IgD-negative memory B cell (primary cell): ENCODE measurements around the gene HUS1B. TPM values are rescaled to one million over a fixed set of nuclear protein-coding genes. Genes with fewer than 3 reads are reported as not detected.
"Not testable (repeated sequence)": the region's sequence is repeated elsewhere in the genome, so short reads cannot be mapped to it uniquely, and the experiment has no call there.

Source experiments
- H3K27ac Mint-ChIP-seq, 3 donors: one replicate each; pipeline ENCODE4 v1.8.0; 2020 to 2022; ENCODE audit warnings: mild to moderate bottlenecking in 3 of 3, mixed read lengths in 3 of 3, moderate library complexity in 1 of 3
- H3K27me3 Mint-ChIP-seq: one replicate; pipeline ENCODE4 v1.8.0; 2021; ENCODE audit warnings: mixed read lengths
- H3K36me3 Mint-ChIP-seq: one replicate; pipeline ENCODE4 v1.8.0; 2020; ENCODE audit warnings: mild to moderate bottlenecking, mixed read lengths
- H3K4me1 Mint-ChIP-seq, 3 donors: one replicate each; pipeline ENCODE4 v1.8.0; 2020 to 2022; ENCODE audit warnings: mixed read lengths in 3 of 3, mild to moderate bottlenecking in 1 of 3
- H3K4me3 Mint-ChIP-seq, 4 donors: one replicate each; pipeline ENCODE4 v1.8.0; 2020 to 2022; ENCODE audit warnings: mild to moderate bottlenecking in 4 of 4, mixed read lengths in 4 of 4, moderate library complexity in 3 of 4
- H3K9me3 Mint-ChIP-seq, 3 donors: one replicate each; pipeline ENCODE4 v1.8.0; 2020 to 2021; ENCODE audit warnings: mixed read lengths in 3 of 3, mild to moderate bottlenecking in 1 of 3
- polyA plus RNA-seq: library from polyadenylated mRNA; unstranded; fragments of 300-500 nt; fragmentation: Illumina TruSeq; gene quantifications from one replicate; pipeline ENCODE4 v1.2.3, GENCODE V29; 2021

Gene HUS1B
- 2.2 TPM for polyA plus RNA-seq

DNA sequence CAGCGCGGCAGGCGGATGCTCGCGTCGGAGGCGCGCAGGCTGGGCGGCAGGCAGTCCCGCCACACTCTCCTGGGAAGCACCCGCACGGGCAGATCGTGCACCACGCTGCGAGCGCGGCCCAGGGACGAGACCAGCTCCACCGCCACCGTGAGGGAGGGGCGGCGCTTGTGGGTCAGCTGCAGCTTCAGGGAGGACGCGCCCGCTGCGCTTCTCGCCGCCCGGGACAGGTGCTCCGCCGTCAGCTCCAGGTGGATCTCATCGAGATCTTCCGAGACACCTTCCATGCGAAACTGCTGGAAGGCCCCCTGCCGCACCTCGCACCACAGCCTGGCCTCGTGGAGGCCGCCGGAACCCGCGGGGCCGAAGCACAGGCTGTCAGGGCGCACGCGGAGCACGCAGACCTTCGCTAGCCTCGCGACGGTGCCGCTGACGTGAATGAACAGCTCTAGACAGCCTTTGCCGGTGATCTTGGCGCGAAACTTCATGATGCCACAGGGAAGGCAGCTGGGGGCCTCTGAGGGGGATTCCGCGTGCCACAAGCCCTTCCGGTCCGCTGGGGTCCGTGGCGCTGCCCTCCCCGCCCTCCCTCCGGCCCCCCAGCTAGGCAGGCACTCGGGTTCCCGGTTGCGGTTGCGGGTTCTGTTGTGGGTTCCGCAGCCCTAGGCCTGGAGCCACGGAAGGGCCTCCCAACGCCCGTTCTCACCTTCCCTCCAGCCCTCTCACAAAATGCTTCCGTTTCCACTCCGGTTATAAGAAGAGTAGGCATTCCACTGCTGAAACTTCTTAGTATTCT is at the start of gene HUS1B:
Gene HUS1B (minus strand): TSS at position 641 of the 793 bp plus-strand sequence. CDS start 156 bp downstream, at position 485.
- peak within 1 kb of the TSS in 1 of 3 donors; percentile 71 for H3K27ac Mint-ChIP-seq
- H3K36me3 Mint-ChIP-seq = peaks cover 19% of the 10 kb centered on the region
- H3K4me3 Mint-ChIP-seq = peak within 1 kb of the TSS in 1 of 4 donors; percentile 9
- H3K4me1 Mint-ChIP-seq = peaks cover 15 to 32% (median 16%) of the 10 kb centered on the region in 3 donors
- no peaks in the 10 kb centered on the region for H3K27me3 Mint-ChIP-seq
- H3K9me3 Mint-ChIP-seq = peaks cover 0 to 2% (median 0%) of the 10 kb centered on the region in 3 donors

GRCh38 chr6:706146-706545 is 49.2 kb upstream of the HUS1B start:
- no peaks in the 10 kb centered on the region for H3K9me3 Mint-ChIP-seq
- no peaks in the 10 kb centered on the region for H3K36me3 Mint-ChIP-seq
- H3K27ac Mint-ChIP-seq = no peak overlapping the region
- H3K4me3 Mint-ChIP-seq = no peak overlapping the region
- peaks cover 5 to 6% (median 5%) of the 10 kb centered on the region in 3 donors for H3K4me1 Mint-ChIP-seq
- peaks cover 1% of the 10 kb centered on the region for H3K27me3 Mint-ChIP-seq

DNA sequence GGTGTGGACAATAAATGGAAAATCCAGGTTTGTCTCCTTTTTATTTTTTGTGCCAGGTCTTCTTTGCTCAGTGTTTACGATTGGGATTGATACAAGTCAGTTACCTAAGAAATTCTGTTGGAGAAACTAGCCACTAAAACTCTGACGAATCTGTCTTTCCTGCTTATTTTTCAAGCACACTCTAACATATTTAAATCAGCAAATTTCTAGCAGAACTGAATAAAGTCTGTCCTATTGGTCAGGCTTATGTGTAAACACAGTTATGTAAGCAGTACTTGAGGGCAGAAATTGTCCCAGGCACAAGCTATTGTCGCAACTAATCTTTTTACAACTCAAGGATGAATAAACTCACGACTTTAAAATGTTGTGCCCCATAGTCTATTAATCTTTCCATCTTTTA is 48.1 kb upstream of the HUS1B start:
- Mint-ChIP-seq H3K27ac (no peak overlapping the region), H3K4me3 (no peak overlapping the region), H3K36me3 (no peaks in the 10 kb centered on the region), H3K4me1 (peaks cover 0 to 1% (median 1%) of the 10 kb centered on the region in 3 donors), H3K9me3 (no peaks in the 10 kb centered on the region), H3K27me3 (peaks cover 1% of the 10 kb centered on the region)

GRCh38 chr6:704046-704445 is 47.1 kb upstream of the HUS1B start:
- Mint-ChIP-seq H3K4me3 (no peak overlapping the region), H3K4me1 (peaks cover 0 to 1% (median 1%) of the 10 kb centered on the region in 3 donors), H3K36me3 (no peaks in the 10 kb centered on the region), H3K27ac (no peak overlapping the region), H3K27me3 (peaks cover 1% of the 10 kb centered on the region), H3K9me3 (no peaks in the 10 kb centered on the region)

GRCh38 chr6:703552-703951 is 46.7 kb upstream of the HUS1B start:
- H3K27me3 Mint-ChIP-seq = peaks cover 1% of the 10 kb centered on the region
- no peak overlapping the region for H3K27ac Mint-ChIP-seq
- H3K4me3 Mint-ChIP-seq = no peak overlapping the region
- H3K36me3 Mint-ChIP-seq = no peaks in the 10 kb centered on the region
- no peaks in the 10 kb centered on the region for H3K9me3 Mint-ChIP-seq
- peaks cover 0 to 1% (median 1%) of the 10 kb centered on the region in 3 donors for H3K4me1 Mint-ChIP-seq

DNA sequence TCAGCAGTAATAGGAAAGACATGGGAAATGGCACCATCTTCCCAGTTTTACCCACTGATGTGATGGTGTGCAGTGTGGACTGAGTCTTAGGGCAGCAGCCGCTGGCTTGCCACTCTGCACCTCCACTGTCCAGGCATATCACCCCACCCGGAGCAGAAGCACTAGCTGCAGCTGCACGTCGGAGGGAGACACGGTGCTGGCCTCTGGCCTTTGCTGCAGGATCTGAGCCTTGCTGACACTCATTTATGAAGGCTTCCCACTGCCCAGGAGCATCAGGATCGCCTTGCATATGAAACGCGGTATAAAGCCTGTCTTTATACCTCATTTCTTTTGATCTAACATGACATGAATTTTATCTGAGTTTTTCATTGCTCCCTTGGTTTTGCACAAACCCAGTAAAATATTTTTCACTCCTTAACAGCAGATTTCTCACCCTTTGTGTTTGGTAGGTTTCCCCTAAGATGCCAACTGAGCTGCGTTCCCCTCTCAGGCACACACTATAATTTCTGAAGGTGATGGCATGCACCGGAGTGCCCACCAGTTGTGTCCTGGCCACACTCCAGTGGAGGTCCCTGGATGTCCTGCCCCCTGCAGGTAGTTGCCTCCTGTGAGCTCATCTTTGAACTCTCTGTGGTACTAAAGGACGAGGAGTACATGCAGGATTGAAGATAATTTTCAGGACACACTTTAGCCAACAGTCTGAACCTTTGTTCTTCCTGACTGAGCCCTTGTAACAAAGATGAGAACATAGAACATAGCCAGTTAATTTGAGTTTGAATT is 45.0 kb upstream of the HUS1B start:
- Mint-ChIP-seq H3K27ac (no peak overlapping the region), H3K27me3 (peaks cover 1% of the 10 kb centered on the region), H3K4me3 (no peak overlapping the region), H3K36me3 (no peaks in the 10 kb centered on the region), H3K9me3 (no peaks in the 10 kb centered on the region), H3K4me1 (no peaks in the 10 kb centered on the region)

DNA sequence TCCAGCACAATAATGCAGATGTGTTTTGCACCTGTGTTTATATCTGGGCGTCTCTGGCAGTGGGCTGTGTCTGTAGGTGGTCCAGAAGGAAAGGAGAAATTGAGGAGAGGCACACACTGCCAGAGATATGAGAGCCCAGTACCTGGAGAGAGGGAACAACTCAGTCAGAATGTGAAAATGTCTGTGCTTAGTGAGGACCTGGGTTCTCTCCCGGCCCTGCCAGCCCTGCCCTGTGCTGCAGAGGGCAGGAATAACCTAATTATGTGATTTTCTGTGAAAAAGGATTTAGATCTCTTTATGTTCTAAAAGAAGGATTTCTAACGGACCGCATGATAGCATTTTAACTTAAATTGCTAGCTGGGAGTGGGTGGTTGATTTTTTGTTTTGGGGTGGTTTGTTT is 44.3 kb upstream of the HUS1B start:
- H3K9me3 Mint-ChIP-seq = no peaks in the 10 kb centered on the region
- no peaks in the 10 kb centered on the region for H3K36me3 Mint-ChIP-seq
- H3K4me1 Mint-ChIP-seq = no peaks in the 10 kb centered on the region
- peaks cover 1% of the 10 kb centered on the region for H3K27me3 Mint-ChIP-seq
- no peak overlapping the region for H3K4me3 Mint-ChIP-seq
- no peak overlapping the region for H3K27ac Mint-ChIP-seq

DNA sequence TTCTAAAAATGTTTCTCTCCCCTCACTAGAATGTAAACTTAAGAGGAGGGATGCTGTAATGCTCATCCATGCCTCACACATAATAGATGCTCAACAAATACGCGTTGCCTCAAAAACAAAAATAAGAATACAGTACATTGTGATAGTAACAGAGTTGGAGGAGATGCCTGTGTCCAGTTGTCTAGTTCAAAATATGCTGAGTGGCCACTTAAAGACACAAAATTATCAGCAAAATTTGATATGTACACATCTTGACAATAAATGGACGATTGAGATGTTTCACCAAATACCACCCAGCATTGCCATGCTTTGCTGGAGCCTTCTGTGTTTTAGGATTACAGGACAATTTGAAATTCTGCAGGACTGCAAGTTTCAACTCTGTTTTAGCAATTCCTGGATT is 43.6 kb upstream of the HUS1B start:
- Mint-ChIP-seq H3K4me1 (no peaks in the 10 kb centered on the region), H3K27me3 (peaks cover 1% of the 10 kb centered on the region), H3K4me3 (no peak overlapping the region), H3K36me3 (no peaks in the 10 kb centered on the region), H3K9me3 (no peaks in the 10 kb centered on the region), H3K27ac (no peak overlapping the region)

DNA sequence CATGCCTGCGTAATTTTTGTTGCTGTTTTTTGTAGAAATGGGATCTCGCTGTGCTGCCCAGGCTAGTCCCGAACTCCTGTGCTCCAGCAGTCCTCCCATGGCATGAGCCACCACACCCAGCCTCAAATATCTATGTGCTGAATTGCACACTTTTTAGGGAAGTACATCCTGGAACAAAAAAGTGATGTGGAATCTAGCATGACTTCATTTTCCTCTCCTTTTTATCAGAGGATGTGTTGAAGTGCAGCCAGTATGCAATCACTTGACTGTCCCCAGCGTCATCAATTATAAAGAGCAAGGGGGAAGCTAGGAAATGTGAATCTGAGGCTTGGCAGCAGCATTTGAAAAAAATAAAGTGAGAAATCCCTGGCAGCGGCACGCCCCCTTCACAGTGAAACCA is 42.4 kb upstream of the HUS1B start:
- Mint-ChIP-seq H3K27ac (no peak overlapping the region), H3K36me3 (peaks cover 2% of the 10 kb centered on the region), H3K27me3 (peaks cover 1% of the 10 kb centered on the region), H3K4me1 (no peaks in the 10 kb centered on the region), H3K4me3 (no peak overlapping the region), H3K9me3 (no peaks in the 10 kb centered on the region)

DNA sequence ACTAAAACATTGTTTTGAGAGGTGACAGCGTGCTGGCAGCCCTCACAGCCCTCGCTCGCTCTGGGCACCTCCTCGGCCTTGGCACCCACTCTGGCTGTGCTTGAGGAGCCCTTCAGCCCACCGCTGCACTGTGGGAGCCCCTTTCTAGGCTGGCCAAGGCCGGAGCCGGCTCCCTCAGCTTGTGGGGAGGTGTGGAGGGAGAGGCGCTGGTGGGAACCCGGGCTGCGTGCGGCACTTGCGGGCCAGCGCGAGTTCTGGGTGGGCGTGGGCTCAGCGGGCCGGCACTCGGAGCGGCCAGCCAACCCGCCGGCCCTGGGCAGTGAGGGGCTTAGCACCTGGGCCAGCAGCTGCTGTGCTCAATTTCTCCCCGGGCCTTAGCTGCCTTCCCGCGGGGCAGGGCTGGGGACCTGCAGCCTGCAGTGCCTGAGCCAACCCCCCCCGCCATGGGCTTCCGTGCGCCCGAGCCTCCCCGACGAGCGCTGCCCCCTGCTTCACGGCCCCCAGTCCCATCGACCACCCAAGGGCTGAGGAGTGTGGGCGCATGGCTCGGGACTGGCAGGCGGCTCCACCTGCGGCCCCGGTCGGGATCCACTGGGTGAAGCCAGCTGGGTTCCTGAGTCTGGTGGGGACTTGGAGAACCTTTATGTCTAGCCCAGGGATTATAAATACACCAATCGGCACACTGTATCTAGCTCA is 37.7 kb upstream of the HUS1B start:
- not testable (repeated sequence) for H3K36me3 Mint-ChIP-seq, H3K27me3 Mint-ChIP-seq, H3K9me3 Mint-ChIP-seq
- Mint-ChIP-seq H3K4me1 (peaks cover 17 to 24% (median 18%) of the 10 kb centered on the region in 3 donors), H3K27ac (peak overlapping the region in 1 of 3 donors; percentile 1), H3K4me3 (peak overlapping the region in 1 of 4 donors; percentile 86)

DNA sequence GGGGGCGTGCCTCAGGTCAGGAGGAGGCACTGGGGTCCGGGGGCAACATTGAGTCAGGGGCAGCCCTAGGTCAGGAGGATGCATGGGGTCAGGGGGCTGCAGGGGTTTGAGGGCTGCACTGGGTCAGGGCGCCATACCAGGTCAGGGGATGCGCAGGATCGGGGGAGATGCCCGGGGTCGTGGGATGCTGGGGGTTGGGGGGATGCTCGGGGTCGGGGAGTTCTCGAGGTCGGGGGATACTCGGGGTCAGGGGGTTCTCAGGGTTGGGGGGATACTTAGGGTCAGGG is 36.8 kb upstream of the HUS1B start:
- Mint-ChIP-seq H3K27me3 (no peaks in the 10 kb centered on the region), H3K4me3 (peak overlapping the region; percentile 47 to 98 (median 83)), H3K27ac (peak overlapping the region in 1 of 3 donors; percentile 65), H3K36me3 (peaks cover 5% of the 10 kb centered on the region), H3K4me1 (peaks cover 20 to 28% (median 22%) of the 10 kb centered on the region in 3 donors), H3K9me3 (no peaks in the 10 kb centered on the region)

GRCh38 chr6:692858-693722 is 36.2 kb upstream of the HUS1B start, which contains the start of gene EXOC2:
Gene EXOC2, minus strand, starts transcription at chr6:693139. Its CDS starts 55,321 bp downstream, at chr6:637818.
- Mint-ChIP-seq H3K4me3 (peak within 1 kb of the TSS; percentile 87 to 98 (median 96)), H3K27ac (peak within 1 kb of the TSS; percentile 59 to 92 (median 65)), H3K9me3 (no peaks in the 10 kb centered on the region), H3K36me3 (peaks cover 5% of the 10 kb centered on the region), H3K4me1 (peaks cover 20 to 28% (median 22%) of the 10 kb centered on the region in 3 donors), H3K27me3 (no peaks in the 10 kb centered on the region)

- peaks cover 20 to 28% (median 22%) of the 10 kb centered on the region in 3 donors for H3K4me1 Mint-ChIP-seq
- H3K27ac Mint-ChIP-seq = peak overlapping the region; percentile 17 to 75 (median 59)
- no peaks in the 10 kb centered on the region for H3K27me3 Mint-ChIP-seq
- peak overlapping the region; percentile 87 to 98 (median 95) for H3K4me3 Mint-ChIP-seq
- no peaks in the 10 kb centered on the region for H3K9me3 Mint-ChIP-seq
- peaks cover 5% of the 10 kb centered on the region for H3K36me3 Mint-ChIP-seq
Measured at GRCh38 chr6:692356-692851, 35.5 kb upstream of the HUS1B start.

DNA sequence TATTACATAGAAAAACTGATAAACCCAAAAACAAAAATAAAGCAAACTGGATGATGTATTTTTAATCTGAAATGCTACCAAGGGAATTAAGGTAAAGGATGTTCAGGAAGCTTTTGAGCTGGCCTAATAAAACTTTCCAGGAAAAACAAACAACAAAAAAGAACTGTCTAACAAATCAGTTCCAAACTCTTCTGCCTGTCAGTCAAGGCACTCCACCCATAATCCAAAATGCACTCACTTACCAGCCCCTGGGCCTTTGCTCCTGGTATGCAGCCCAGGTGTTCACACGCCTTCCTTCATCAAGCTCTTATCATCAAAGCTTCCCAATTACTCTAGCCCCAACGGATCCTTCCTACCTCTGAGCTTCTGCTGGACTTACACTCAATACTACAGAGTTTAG is 32.3 kb upstream of the HUS1B start:
- Mint-ChIP-seq H3K36me3 (peaks cover 3% of the 10 kb centered on the region), H3K9me3 (no peaks in the 10 kb centered on the region), H3K27ac (no peak overlapping the region), H3K4me1 (peaks cover 28 to 38% (median 34%) of the 10 kb centered on the region in 3 donors), H3K4me3 (no peak overlapping the region), H3K27me3 (no peaks in the 10 kb centered on the region)
